ENCODE results near the gene NPC1.

NPC1 gene

GRCh38 chr18:23540867-23541266 is 45.4 kb downstream of the NPC1 start:
- DNase-seq: peak; percentile 43
- Mint-ChIP-seq H3K4me1 (peaks cover 46% of the 10 kb centered on the region), H3K27ac (peak overlapping the region; percentile 90), H3K9me3 (no peaks in the 10 kb centered on the region), H3K27me3 (no peaks in the 10 kb centered on the region), H3K4me3 (peak overlapping the region; percentile 57), H3K36me3 (peaks cover 72% of the 10 kb centered on the region)
- CTCF ChIA-PET: interaction anchor here (0.9 to 2.5 kb wide), 7 partner anchors 10 to 162 kb away, joined by 3 to 13 read pairs (median 5); no protein-coding TSS in a partner anchor

DNA sequence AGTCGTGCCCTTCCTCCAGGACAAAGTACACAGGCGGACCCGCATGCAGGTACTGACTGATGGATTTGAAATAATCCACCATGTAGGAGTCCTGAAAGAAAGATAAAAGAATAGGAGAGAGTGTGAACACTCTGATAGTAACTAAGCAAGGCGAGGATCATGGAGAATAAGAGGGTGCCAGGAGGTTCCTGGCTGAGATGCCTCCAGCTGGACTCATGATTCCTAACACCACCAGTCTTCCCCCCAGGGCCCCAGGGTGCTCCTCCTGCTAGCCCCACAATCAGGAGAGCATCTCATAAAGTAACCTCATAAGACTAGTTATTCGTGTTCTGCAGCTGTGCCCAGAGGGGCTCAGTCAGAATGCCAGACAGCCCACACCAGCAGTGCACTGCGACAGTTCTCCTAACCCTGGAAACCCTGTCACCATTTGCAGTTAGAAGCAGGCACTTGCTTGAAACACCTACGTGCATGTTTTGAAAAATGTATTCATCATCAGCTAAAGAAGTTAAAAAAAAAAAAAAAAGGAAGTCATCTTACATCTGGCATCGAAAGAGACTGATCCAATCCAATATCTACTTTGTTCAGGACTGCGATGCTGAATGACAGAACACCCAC is 46.3 kb downstream of the NPC1 start:
- H3K36me3 Mint-ChIP-seq: peaks cover 75% of the 10 kb centered on the region
- peak overlapping the region; percentile 90 for H3K27ac Mint-ChIP-seq
- DNase-seq: no peak
- H3K4me3 Mint-ChIP-seq: peak overlapping the region; percentile 57
- H3K27me3 Mint-ChIP-seq: no peaks in the 10 kb centered on the region
- CTCF ChIA-PET: interaction anchor here (0.9 to 2.5 kb wide), 7 partner anchors 9 to 163 kb away, joined by 3 to 13 read pairs (median 5); no protein-coding TSS in a partner anchor
- H3K9me3 Mint-ChIP-seq: no peaks in the 10 kb centered on the region
- H3K4me1 Mint-ChIP-seq: peaks cover 46% of the 10 kb centered on the region

DNA sequence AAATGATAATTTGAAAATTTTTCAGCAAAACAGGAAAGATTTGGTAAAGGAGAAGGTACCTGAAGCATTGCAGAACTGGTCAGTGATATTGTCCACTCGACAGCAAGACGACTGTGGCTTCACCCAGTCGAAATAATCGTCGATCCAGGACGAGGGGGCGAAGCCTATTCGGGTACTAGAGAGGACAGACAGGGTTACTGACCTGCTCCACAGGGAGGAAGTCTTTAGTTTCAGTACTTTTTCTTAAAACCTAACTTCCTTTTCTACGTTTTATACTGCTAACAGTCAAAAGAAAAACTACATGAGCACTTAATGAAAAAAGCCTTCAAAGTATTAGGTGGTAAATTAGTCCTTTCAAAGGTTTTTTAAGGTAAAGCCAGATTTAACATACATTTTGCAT is 47.0 kb downstream of the NPC1 start:
- CTCF ChIA-PET: interaction anchor here (1.0 to 2.5 kb wide), 3 partner anchors 23 to 49 kb away, joined by 3 to 13 read pairs (median 8); no protein-coding TSS in a partner anchor
- peak overlapping the region; percentile 90 for H3K27ac Mint-ChIP-seq
- no peaks in the 10 kb centered on the region for H3K27me3 Mint-ChIP-seq
- no peak for DNase-seq
- peaks cover 46% of the 10 kb centered on the region for H3K4me1 Mint-ChIP-seq
- no peaks in the 10 kb centered on the region for H3K9me3 Mint-ChIP-seq
- no peak overlapping the region for H3K4me3 Mint-ChIP-seq
- H3K36me3 Mint-ChIP-seq: peaks cover 76% of the 10 kb centered on the region

GRCh38 chr18:23538870-23539269 is 47.4 kb downstream of the NPC1 start:
- Mint-ChIP-seq H3K27me3 (no peaks in the 10 kb centered on the region), H3K27ac (peak overlapping the region; percentile 4), H3K9me3 (no peaks in the 10 kb centered on the region), H3K4me1 (peaks cover 46% of the 10 kb centered on the region), H3K36me3 (peaks cover 75% of the 10 kb centered on the region), H3K4me3 (no peak overlapping the region)
- CTCF ChIA-PET: interaction anchor here (1.0 to 2.5 kb wide), 2 partner anchors 23 to 49 kb away, joined by 3 to 8 read pairs; no protein-coding TSS in a partner anchor
- no peak for DNase-seq

DNA sequence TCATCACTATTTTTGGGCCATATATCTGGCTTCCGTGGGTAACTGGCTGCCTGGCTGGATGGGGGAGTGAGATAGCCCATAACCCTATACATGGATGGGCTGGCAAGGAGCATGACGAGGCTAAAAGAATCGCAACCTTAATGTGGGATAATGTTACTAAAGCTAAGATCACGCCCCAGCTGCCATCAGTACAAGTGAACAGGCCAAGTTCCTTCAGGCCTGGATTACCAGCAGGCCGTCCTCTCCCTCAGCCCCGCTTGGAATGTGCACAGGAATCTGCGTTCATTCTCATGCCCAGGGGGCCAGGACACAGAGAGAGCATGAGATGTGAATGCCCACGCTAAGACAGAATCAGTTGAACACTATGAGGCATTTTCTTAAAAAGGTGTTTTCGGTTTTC is 48.3 kb downstream of the NPC1 start:
- no peak for DNase-seq
- H3K27me3 Mint-ChIP-seq: no peaks in the 10 kb centered on the region
- H3K9me3 Mint-ChIP-seq: no peaks in the 10 kb centered on the region
- H3K36me3 Mint-ChIP-seq: peaks cover 74% of the 10 kb centered on the region
- peaks cover 44% of the 10 kb centered on the region for H3K4me1 Mint-ChIP-seq
- H3K27ac Mint-ChIP-seq: no peak overlapping the region
- H3K4me3 Mint-ChIP-seq: no peak overlapping the region
- CTCF ChIA-PET: interaction anchor here (1.0 kb wide), 2 partner anchors 15 to 22 kb away, joined by 3 read pairs; no protein-coding TSS in a partner anchor

GRCh38 chr18:23537274-23537673 is 49.0 kb downstream of the NPC1 start:
- peaks cover 39% of the 10 kb centered on the region for H3K4me1 Mint-ChIP-seq

DNA sequence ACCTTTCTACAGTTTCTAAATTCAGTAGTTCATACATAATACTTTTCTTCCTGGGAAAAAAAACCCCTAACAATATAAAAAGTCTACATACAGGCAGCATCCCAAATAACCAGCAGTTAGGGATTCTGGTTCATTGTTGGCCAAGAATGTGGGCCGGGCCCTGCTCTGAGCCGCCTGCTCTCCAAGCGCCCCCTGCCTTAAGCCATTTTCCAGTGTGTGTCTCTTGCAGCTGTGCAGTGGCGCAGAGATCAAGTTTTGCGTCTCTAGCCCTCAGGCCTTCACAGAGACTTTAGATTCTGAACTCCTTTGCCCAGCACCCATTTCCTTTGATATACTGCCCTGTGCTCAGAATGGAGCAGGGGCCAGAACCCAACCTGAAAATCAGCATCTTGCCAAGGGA is 50.1 kb downstream of the NPC1 start:
- CTCF ChIA-PET: interaction anchor here (1.3 kb wide), 1 partner anchor 20 kb away, joined by 4 read pairs; no protein-coding TSS in a partner anchor
- H3K36me3 Mint-ChIP-seq: peaks cover 76% of the 10 kb centered on the region
- H3K4me3 Mint-ChIP-seq: no peak overlapping the region

More at GRCh38 chr18:23537274-23537673, 49.0 kb downstream of the NPC1 start:
- DNase-seq: no peak
- Mint-ChIP-seq H3K27ac (no peak overlapping the region), H3K36me3 (peaks cover 74% of the 10 kb centered on the region), H3K4me3 (no peak overlapping the region), H3K27me3 (no peaks in the 10 kb centered on the region), H3K9me3 (no peaks in the 10 kb centered on the region)
- CTCF ChIA-PET: no interaction called here

GRCh38 chr18:23534276-23534675 is 52.0 kb downstream of the NPC1 start:
- DNase-seq: no peak
- H3K9me3 Mint-ChIP-seq: no peaks in the 10 kb centered on the region
- CTCF ChIA-PET: interaction anchor here (1.0 kb wide), 1 partner anchor 18 kb away, joined by 3 read pairs; no protein-coding TSS in a partner anchor
- peaks cover 81% of the 10 kb centered on the region for H3K36me3 Mint-ChIP-seq
- H3K27ac Mint-ChIP-seq: no peak overlapping the region
- H3K4me1 Mint-ChIP-seq: peaks cover 9% of the 10 kb centered on the region
- H3K27me3 Mint-ChIP-seq: no peaks in the 10 kb centered on the region
- no peak overlapping the region for H3K4me3 Mint-ChIP-seq

More for the DNA sequence above, 50.1 kb downstream of the NPC1 start:
- no peak for DNase-seq
- Mint-ChIP-seq H3K27ac (no peak overlapping the region), H3K4me1 (peaks cover 28% of the 10 kb centered on the region), H3K9me3 (no peaks in the 10 kb centered on the region), H3K27me3 (no peaks in the 10 kb centered on the region)

DNA sequence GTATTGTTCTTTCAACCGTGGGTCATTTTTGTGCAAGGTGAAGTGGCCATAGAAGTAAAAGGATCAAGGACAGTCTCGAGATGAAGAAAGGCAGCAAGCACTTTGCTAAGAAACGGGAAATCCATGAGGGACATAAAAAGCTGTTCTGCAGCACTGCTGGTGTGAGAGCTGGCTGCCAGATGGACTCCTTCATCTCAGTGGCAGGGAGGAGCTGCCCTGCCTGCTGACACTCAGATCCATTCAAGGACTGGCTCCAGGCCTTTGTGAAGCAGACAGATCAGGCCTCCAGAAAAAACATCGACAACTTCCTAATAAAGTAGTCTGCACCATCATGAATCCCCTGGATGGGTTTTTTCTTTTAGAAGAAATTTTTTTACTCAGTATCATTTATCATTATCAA is 53.5 kb downstream of the NPC1 start:
- Mint-ChIP-seq H3K27me3 (no peaks in the 10 kb centered on the region), H3K27ac (peak overlapping the region; percentile 8), H3K36me3 (peaks cover 78% of the 10 kb centered on the region), H3K9me3 (no peaks in the 10 kb centered on the region), H3K4me1 (no peaks in the 10 kb centered on the region), H3K4me3 (no peak overlapping the region)
- CTCF ChIA-PET: no interaction called here
- no peak for DNase-seq

DNA sequence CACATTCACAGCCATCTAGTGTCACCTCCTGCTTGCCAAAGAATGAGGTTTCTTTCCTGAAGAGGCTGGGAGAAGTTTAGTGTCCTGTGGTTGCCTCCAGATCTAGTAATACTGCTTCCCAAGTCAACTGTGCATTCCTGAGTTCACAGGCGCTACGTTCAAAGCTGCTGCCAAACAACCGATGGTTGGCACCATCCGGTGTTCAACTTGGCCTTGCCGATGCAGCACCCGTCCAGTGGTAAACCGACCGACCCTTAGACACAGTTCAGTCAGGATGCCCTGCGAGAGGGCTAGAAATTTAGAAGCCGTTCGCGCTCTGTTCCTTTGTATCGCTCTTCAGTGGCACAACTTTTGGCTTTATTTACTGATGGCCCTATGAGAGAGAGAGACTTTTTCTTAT is 54.4 kb downstream of the NPC1 start:
- Mint-ChIP-seq H3K4me3 (no peak overlapping the region), H3K27ac (no peak overlapping the region), H3K9me3 (no peaks in the 10 kb centered on the region), H3K4me1 (no peaks in the 10 kb centered on the region), H3K36me3 (peaks cover 79% of the 10 kb centered on the region), H3K27me3 (no peaks in the 10 kb centered on the region)
- CTCF ChIA-PET: interaction anchor here (1.2 kb wide), 1 partner anchor 15 kb away, joined by 3 read pairs; no protein-coding TSS in a partner anchor
- no peak for DNase-seq

DNA sequence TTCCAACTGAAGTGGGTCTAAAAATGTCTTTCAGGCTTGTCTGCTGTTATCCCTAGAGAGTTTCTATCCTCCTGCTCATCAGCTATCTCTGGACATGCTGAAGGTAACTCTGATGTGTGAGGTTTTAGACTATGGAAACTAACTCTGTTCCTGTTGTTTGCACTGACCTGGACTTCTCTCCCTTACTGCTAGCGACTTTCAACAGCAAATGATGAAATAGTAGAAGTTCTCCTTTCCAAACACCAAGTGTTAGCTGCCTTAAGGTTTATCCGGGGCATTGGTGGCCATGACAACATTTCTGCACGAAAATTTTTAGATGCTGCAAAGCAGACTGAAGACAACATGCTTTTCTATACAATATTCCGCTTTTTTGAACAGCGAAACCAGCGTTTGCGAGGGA is 56.1 kb downstream of the NPC1 start:
- DNase-seq: no peak
- CTCF ChIA-PET: interaction anchor here (0.7 kb wide), 1 partner anchor 14 kb away, joined by 3 read pairs; no protein-coding TSS in a partner anchor
- Mint-ChIP-seq H3K27ac (no peak overlapping the region), H3K27me3 (no peaks in the 10 kb centered on the region), H3K36me3 (peaks cover 77% of the 10 kb centered on the region), H3K4me3 (no peak overlapping the region), H3K4me1 (no peaks in the 10 kb centered on the region), H3K9me3 (no peaks in the 10 kb centered on the region)

- CTCF ChIA-PET: interaction anchor here (0.7 kb wide), 1 partner anchor 13 kb away, joined by 3 read pairs; no protein-coding TSS in a partner anchor
- no peak for DNase-seq
- peaks cover 73% of the 10 kb centered on the region for H3K36me3 Mint-ChIP-seq
Observed at GRCh38 chr18:23529604-23530003, 56.7 kb downstream of the NPC1 start.

DNA sequence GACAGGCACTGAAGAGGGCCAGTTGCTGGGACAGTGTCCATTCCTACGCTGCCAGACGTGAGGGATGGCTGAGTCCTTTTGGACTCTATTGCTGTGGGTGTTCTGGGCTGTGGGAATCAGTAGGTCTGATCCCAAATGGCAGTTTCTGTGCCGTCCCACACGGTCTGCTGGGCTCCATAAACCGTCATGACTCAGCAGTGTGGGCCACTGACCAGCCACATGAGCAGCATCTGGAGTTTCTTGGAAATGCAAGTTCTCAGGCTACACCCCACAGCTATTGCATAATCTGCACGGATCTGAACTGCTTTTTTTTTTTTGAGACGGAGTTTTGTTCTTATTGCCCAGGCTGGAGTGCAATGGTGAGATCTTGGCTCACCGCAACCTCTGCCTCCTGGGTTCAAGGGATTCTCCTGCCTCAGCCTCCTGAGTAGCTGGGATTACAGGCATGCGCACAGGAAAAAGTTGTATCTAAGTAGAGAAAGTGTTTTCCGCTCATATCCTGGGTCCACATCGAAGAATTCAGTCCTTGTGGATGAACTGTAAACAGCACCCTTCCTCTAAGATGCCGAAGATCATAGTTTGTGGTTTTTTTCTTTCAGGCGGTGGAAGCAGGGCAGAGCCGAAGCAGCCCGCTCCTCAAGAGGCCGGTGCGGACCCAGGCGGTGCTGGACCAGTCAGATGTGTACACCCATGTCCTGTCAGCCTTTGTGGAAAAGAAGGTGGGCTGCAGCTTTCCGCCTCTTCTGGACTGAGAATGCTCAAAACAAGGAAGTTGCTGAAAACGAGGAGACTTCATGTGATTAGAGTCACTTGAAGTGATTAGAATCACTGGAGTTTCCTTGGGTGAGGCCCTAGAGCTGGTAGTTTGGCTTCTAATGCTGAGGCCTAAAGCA is 57.5 kb downstream of the NPC1 start:
- Mint-ChIP-seq H3K27me3 (no peaks in the 10 kb centered on the region), H3K4me1 (no peaks in the 10 kb centered on the region), H3K4me3 (no peak overlapping the region), H3K36me3 (peaks cover 75% of the 10 kb centered on the region), H3K27ac (peak overlapping the region; percentile 38), H3K9me3 (no peaks in the 10 kb centered on the region)
- CTCF ChIA-PET: interaction anchor here (0.5 to 0.9 kb wide), 2 partner anchors 12 to 23 kb away, joined by 3 to 5 read pairs; no protein-coding TSS in a partner anchor
- no peak for DNase-seq

More at GRCh38 chr18:23529604-23530003, 56.7 kb downstream of the NPC1 start:
- Mint-ChIP-seq H3K27me3 (no peaks in the 10 kb centered on the region), H3K27ac (peak overlapping the region; percentile 15), H3K4me3 (no peak overlapping the region), H3K4me1 (no peaks in the 10 kb centered on the region), H3K9me3 (no peaks in the 10 kb centered on the region)

DNA sequence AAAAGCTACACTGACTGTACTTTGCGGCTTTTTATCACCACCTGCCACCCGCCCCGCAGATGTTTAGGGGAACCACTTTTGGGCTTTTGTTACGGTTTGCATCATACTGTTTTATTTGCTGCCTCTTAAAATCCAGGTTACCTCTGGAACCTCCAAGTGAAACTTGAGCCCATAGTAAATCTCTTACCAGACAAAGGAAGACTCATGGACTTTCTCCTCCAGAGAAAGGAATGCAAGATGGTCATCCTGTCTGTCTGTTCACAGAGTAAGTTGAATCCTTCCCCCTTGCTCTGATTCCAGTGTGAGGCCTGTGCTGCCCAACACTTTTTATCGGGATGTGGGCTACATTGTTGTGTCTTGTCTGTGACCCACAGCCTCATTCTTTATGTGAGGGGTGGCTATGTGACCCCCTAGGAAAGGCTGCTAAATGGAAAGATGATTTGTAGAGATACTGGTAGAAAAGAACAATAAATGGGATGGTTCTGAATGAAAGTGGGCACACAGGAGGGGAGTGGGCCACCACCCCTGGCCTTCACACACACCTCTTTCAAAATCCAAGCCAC is 59.7 kb downstream of the NPC1 start:
- H3K4me3 Mint-ChIP-seq: no peak overlapping the region
- H3K4me1 Mint-ChIP-seq: peaks cover 2% of the 10 kb centered on the region
- H3K27me3 Mint-ChIP-seq: no peaks in the 10 kb centered on the region
- no peak overlapping the region for H3K27ac Mint-ChIP-seq
- peaks cover 77% of the 10 kb centered on the region for H3K36me3 Mint-ChIP-seq
- no peaks in the 10 kb centered on the region for H3K9me3 Mint-ChIP-seq
- CTCF ChIA-PET: no interaction called here
- no peak for DNase-seq

Measured in activated naive CD4-positive, alpha-beta T cell treated with anti-CD3 and anti-CD28 coated beads, Interleukin-2, amount 10 ng/mL, durations not matched to agents 7 days and 5 days (primary cell).